ENCODE measurements around the gene LSR. TPM values are rescaled to one million over a fixed set of nuclear protein-coding genes. Genes with fewer than 3 reads are reported as not detected.
A peak's percentile ranks its signal among the peaks of the same experiment; 100 is the strongest.

LSR gene
- polyA plus RNA-seq, 6 donors from 2014 or later = 11.7 to 46.3 (median 34.8) TPM

DNA sequence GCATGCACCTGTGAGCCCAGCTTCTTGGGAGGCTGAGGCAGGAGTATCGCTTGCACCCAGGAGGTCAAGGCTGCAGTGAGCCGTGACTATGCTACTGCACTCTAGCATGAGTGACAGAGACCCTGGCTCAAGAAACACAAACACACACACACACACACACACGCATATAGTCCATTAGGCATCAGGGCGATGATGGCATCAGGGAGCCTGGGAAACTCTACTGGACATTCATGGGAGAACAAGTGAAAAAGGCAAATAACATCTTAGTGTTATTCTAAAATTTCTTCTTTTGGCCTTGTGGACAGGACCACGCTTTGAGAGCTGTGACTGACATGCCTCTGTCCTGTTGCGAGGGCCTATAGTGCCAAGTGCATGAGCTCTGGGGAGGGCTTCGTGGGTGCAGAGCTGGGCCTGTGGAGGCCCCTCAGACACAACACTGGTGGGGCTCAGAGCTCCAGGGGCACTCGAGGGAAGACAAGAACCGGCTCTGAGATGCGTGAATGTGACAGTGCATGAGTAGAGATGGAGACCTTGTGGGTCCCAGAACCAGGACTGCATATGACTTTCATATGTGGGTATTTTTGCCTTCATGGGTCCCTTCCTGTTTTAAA, 12.0 kb downstream of the LSR start:
- peaks cover 37 to 50% (median 40%) of the 10 kb centered on the region in 3 donors for H3K4me1 Mint-ChIP-seq
- no peaks in the 10 kb centered on the region for H3K9me3 Mint-ChIP-seq
- no peaks in the 10 kb centered on the region for H3K36me3 Mint-ChIP-seq
- no peaks in the 10 kb centered on the region for H3K27me3 Mint-ChIP-seq
- H3K4me3 Mint-ChIP-seq = peak overlapping the region in 1 of 8 donors; percentile 12
- DNase-seq = no peak
- H3K27ac Mint-ChIP-seq = no peak overlapping the region
- no peak for ATAC-seq (ENCODE audit: low read depth in 2 of 2)

- no peaks in the 10 kb centered on the region for H3K36me3 Mint-ChIP-seq
- H3K4me3 Mint-ChIP-seq = peak overlapping the region in 1 of 8 donors; percentile 12
- peak overlapping the region in 1 of 6 donors; percentile 44 for H3K27ac Mint-ChIP-seq
- H3K4me1 Mint-ChIP-seq = peaks cover 42 to 55% (median 44%) of the 10 kb centered on the region in 3 donors
- no peaks in the 10 kb centered on the region for H3K9me3 Mint-ChIP-seq
- H3K27me3 Mint-ChIP-seq = no peaks in the 10 kb centered on the region
- no peak for ATAC-seq (ENCODE audit: low read depth in 2 of 2)
- no peak for DNase-seq
These were observed 12.7 kb downstream of the LSR start for GRCh38 chr19:35261356-35262100.

DNA sequence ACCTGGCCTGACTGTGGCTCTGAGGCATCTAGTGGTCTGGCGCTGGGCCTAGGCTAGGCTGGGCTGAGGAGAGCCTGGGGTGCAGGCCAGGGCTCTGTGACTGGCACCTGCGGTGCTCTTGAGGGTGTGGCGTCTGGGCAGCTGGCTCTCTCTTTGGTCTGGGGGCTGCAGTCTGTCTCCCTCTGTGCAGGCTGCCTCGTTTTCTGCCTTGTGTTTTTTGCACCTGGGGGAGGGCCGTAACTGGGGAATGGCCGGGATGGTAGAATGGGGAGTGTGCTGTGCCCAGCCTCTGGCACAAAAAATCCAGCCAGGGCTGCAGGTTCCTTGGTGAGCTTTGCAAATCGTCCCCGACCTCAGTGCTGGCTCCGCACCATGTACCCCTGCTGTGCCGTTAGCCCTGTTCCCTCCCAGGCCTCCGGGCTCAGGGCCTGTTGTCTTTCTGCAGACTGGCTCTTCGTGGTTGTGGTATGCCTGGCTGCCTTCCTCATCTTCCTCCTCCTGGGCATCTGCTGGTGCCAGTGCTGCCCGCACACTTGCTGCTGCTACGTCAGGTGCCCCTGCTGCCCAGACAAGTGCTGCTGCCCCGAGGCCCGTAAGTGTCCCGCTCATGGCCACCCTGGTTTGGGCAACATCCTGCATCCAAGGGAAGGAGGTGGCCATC, 13.4 kb downstream of the LSR start:
- Mint-ChIP-seq H3K27me3 (no peaks in the 10 kb centered on the region), H3K4me3 (no peak overlapping the region), H3K9me3 (no peaks in the 10 kb centered on the region), H3K36me3 (no peaks in the 10 kb centered on the region), H3K27ac (peak overlapping the region in 2 of 6 donors; percentile 20 to 61), H3K4me1 (peaks cover 39 to 55% (median 46%) of the 10 kb centered on the region in 3 donors)
- ATAC-seq (ENCODE audit: low read depth in 2 of 2) = no peak
- DNase-seq = no peak

DNA sequence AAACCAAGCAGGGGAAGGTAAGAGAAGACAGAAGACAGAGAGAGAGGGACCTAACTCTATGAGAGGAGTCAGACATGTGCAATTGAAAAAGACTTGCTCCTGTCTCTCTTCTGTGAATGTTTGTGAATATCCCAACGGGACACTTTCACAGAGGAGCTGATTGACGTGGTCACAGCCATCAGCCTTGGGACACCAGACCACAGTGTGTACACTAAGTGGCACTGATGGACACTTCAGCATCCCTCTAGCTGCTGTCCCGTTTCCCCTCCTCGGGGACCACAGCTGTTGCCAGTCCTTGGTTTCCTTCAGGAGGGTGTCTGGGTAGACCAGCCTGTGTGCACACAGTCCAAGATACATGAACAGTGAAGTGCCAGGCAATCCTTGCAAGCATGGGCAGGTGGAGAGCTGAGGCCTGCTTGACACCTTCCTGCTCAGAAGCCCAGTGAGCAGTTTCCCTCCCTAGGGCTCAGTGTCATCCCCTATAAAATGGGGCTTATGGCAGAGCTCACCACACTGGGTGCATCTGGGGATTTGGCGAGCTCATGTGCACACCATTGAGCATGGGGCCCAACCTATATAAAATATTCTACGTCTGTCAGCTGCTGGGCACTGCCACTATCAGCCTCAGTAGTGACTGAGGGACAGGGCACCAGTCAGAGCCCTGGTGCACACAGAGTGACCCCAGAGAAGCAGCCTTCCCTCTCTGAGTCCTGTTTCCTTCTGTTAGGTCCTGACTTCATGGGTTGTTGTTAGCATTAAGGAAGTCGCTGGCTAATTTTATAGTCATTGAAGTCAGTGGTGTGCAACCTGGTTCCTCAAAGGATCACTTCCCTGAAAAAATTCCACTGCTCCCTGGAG, 15.7 kb downstream of the LSR start:
- peak overlapping the region in 3 of 6 donors; percentile 24 to 95 (median 91) for H3K27ac Mint-ChIP-seq
- no peaks in the 10 kb centered on the region for H3K27me3 Mint-ChIP-seq
- H3K9me3 Mint-ChIP-seq = no peaks in the 10 kb centered on the region
- ATAC-seq (ENCODE audit: low read depth in 2 of 2) = no peak
- peak overlapping the region in 4 of 8 donors; percentile 12 to 83 (median 37) for H3K4me3 Mint-ChIP-seq
- H3K36me3 Mint-ChIP-seq = no peaks in the 10 kb centered on the region
- DNase-seq = no peak
- H3K4me1 Mint-ChIP-seq = peaks cover 34 to 53% (median 38%) of the 10 kb centered on the region in 3 donors

- H3K27me3 Mint-ChIP-seq = no peaks in the 10 kb centered on the region
- H3K27ac Mint-ChIP-seq = peak overlapping the region; percentile 7 to 95 (median 70)
- DNase-seq (no peak), ATAC-seq (ENCODE audit: low read depth in 2 of 2) (no peak)
- no peaks in the 10 kb centered on the region for H3K36me3 Mint-ChIP-seq
- H3K4me1 Mint-ChIP-seq = peaks cover 34 to 54% (median 39%) of the 10 kb centered on the region in 3 donors
- no peaks in the 10 kb centered on the region for H3K9me3 Mint-ChIP-seq
- peak overlapping the region in 7 of 8 donors; percentile 47 to 86 (median 81) for H3K4me3 Mint-ChIP-seq
These were observed 16.5 kb downstream of the LSR start for GRCh38 chr19:35265126-35265899.

DNA sequence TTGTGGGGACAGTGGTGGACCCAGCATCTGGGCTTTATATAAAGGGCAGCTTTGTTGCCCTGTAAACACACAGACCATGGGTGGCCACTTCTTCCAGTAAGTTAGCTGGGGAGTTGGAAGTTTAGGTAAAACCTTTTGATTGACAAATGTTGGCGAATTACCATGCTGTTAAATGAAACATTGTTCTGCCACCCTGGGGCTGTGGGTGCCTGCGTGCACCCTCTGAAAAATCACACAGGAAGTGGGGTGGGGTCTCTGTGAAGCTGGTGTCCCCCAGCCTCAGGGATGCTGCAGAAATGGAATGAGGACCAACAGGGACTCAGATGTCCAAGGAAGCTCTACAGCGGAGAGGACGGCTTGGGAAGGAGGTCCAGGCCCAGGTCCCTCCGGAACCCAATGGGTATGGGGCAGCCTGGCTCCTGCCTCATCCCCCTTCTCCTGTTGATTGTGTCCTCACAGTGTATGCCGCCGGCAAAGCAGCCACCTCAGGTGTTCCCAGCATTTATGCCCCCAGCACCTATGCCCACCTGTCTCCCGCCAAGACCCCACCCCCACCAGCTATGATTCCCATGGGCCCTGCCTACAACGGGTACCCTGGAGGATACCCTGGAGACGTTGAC, 17.2 kb downstream of the LSR start:
- no peak for DNase-seq
- Mint-ChIP-seq H3K9me3 (no peaks in the 10 kb centered on the region), H3K4me3 (peak overlapping the region; percentile 76 to 94 (median 82)), H3K27me3 (no peaks in the 10 kb centered on the region), H3K4me1 (peaks cover 36 to 57% (median 46%) of the 10 kb centered on the region in 3 donors), H3K36me3 (peaks cover 0 to 7% of the 10 kb centered on the region in 2 donors), H3K27ac (peak overlapping the region; percentile 58 to 95 (median 82))
- ATAC-seq (ENCODE audit: low read depth in 2 of 2) = no peak

GRCh38 chr19:35266520-35267352, 17.9 kb downstream of the LSR start:
- Mint-ChIP-seq H3K4me1 (peaks cover 37 to 62% (median 51%) of the 10 kb centered on the region in 3 donors), H3K36me3 (peaks cover 0 to 10% of the 10 kb centered on the region in 2 donors), H3K4me3 (peak overlapping the region; percentile 86 to 97 (median 94)), H3K27me3 (no peaks in the 10 kb centered on the region), H3K9me3 (no peaks in the 10 kb centered on the region), H3K27ac (peak overlapping the region; percentile 44 to 97 (median 87))
- ATAC-seq (ENCODE audit: low read depth in 2 of 2) (no peak), DNase-seq (no peak)

DNA sequence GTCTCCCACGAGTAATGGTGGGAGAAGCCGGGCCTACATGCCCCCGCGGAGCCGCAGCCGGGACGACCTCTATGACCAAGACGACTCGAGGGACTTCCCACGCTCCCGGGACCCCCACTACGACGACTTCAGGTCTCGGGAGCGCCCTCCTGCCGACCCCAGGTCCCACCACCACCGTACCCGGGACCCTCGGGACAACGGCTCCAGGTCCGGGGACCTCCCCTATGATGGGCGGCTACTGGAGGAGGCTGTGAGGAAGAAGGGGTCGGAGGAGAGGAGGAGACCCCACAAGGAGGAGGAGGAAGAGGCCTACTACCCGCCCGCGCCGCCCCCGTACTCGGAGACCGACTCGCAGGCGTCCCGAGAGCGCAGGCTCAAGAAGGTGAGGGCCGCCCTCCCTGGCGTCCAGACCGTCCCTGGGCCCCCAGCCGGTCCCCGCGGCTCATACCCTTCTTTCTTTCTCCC, 18.6 kb downstream of the LSR start:
- ATAC-seq (ENCODE audit: low read depth in 2 of 2) (peak; percentile 3 to 9), DNase-seq (no peak)
- Mint-ChIP-seq H3K9me3 (no peaks in the 10 kb centered on the region), H3K36me3 (peaks cover 0 to 16% of the 10 kb centered on the region in 2 donors), H3K4me3 (peak overlapping the region; percentile 86 to 97 (median 94)), H3K4me1 (peaks cover 43 to 65% (median 54%) of the 10 kb centered on the region in 3 donors), H3K27ac (peak overlapping the region; percentile 88 to 97 (median 95)), H3K27me3 (no peaks in the 10 kb centered on the region)

DNA sequence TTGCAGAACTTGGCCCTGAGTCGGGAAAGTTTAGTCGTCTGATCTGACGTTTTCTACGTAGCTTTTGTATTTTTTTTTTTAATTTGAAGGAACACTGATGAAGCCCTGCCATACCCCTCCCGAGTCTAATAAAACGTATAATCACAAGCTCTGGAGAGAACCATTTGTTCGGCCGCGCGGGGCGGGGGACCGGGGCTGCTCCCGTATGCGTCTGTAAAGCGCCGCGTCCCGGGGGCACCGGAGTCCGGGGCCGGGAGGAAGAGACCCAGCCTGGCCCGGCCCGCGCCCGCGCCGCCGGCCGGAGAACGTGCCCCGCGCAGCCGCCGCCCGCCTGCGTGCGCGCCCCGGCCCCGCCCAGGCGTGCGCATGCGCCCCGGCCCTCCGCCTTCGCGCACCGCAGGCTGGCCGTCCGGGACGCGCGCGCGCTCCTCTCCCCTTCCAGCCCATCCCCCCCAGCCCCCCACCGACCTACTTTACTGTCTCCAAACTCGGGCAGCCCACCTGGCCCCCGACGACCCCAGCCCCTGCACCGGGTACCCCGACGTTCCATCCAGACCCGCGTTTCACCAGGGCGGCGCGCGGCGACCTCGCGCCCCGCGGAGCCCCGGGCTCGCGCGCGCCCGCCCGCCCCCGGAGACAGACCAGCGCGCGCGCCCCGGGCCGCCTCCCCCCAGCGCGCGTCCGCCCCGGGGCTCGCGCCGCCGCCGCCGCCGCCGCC, 19.2 kb downstream of the LSR start:
- peak overlapping the region; percentile 86 to 97 (median 94) for H3K4me3 Mint-ChIP-seq
- H3K27me3 Mint-ChIP-seq = no peaks in the 10 kb centered on the region
- peaks cover 0 to 19% of the 10 kb centered on the region in 2 donors for H3K36me3 Mint-ChIP-seq
- peak overlapping the region; percentile 88 to 97 (median 95) for H3K27ac Mint-ChIP-seq
- no peaks in the 10 kb centered on the region for H3K9me3 Mint-ChIP-seq
- peak; percentile 80 for DNase-seq
- H3K4me1 Mint-ChIP-seq = peaks cover 44 to 67% (median 58%) of the 10 kb centered on the region in 3 donors
- peak; percentile 52 to 55 for ATAC-seq (ENCODE audit: low read depth in 2 of 2)

DNA sequence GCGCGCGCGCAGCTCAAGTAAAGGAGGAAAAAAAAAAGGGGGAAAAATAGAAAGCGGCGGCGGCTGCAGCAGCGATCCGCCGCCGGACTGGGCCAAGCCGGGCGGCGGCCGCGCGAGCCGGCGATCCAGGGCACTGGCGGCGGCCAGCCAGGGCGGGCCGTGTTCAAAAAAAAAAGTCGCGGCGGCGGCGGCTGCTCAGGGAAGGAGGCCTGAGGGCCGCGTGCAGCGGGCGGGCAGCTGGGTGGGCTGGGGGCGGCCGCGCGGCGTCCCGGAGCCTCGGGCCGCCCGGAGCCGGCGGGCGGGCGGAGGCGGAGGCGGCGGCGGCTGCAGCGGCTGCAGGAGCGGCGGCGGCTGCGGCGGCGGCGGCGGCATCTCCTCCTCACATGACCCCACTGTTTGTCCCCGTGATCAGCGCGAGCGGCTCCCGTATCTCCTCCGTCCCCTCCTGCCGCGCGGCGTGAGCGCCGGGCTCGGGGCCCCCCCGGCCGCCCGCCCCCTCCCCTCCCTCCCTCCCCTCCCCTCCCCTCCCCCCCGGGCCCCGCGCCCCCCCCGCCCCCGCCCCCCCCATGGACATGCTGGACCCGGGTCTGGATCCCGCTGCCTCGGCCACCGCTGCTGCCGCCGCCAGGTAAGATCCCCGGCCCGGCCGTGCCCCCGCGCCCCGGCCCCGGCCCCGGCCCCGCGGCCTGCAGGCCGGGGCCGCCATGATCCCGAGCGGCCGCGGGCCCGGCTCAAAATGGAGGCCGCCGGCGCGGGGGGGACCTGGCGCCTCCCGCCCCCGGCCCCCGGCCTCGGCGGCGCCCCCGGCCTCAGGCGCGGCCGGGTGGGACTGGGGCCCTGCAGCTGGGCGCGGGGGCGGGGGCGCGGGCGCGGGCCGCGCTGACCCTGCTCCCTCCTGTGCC, 20.0 kb downstream of the LSR start, which contains the start of gene USF2:
Gene USF2, plus strand, starts transcription at position 427 of the 902 bp plus-strand sequence. Its CDS starts 140 bp downstream, at position 567.
- Mint-ChIP-seq H3K36me3 (peaks cover under 1 to 20% of the 10 kb centered on the region in 2 donors), H3K27ac (peak within 1 kb of the TSS; percentile 88 to 97 (median 95)), H3K9me3 (no peaks in the 10 kb centered on the region), H3K27me3 (no peaks in the 10 kb centered on the region), H3K4me1 (peaks cover 49 to 70% (median 65%) of the 10 kb centered on the region in 3 donors), H3K4me3 (peak within 1 kb of the TSS; percentile 86 to 97 (median 94))
- DNase-seq (peak; percentile 81), ATAC-seq (ENCODE audit: low read depth in 2 of 2) (peak; percentile 45 to 50)
